ENCODE measurements around the gene CEBPB.

Gene CEBPB

GRCh38 chr20:50230871-50231560 lies 40.4 kb downstream of the CEBPB start:
- no peak for TF ChIP-seq CTCF (IDR thresholded peaks at IDR 0.05; ENCODE audit: insufficient read depth, low read length, missing control alignments)
- no peak overlapping the region for H3K4me3 ChIP-seq (ENCODE audit: low read depth, low read length)
- ChIA-PET CTCF (no interaction called here), POLR2A (no interaction called here)
- DNase-seq (ENCODE audit: low read depth, low spot score), result no peak

- DNase-seq (ENCODE audit: low read depth, low spot score), result no peak
- no peak for TF ChIP-seq CTCF (IDR thresholded peaks at IDR 0.05; ENCODE audit: insufficient read depth, low read length, missing control alignments)
- CTCF ChIA-PET, result no interaction called here
- H3K4me3 ChIP-seq (ENCODE audit: low read depth, low read length), result no peak overlapping the region
- POLR2A ChIA-PET, result no interaction called here
These were observed 41.2 kb downstream of the CEBPB start for GRCh38 chr20:50231854-50232253.

- ChIA-PET POLR2A (no interaction called here), CTCF (no interaction called here)
- no peak for TF ChIP-seq CTCF (IDR thresholded peaks at IDR 0.05; ENCODE audit: insufficient read depth, low read length, missing control alignments)
- DNase-seq (ENCODE audit: low read depth, low spot score), result no peak
- no peak overlapping the region for H3K4me3 ChIP-seq (ENCODE audit: low read depth, low read length)
These were observed 42.2 kb downstream of the CEBPB start for GRCh38 chr20:50232651-50233324.

GRCh38 chr20:50233325-50234212 lies 42.9 kb downstream of the CEBPB start:
- POLR2A ChIA-PET, result no interaction called here
- no peak for DNase-seq (ENCODE audit: low read depth, low spot score)
- H3K4me3 ChIP-seq (ENCODE audit: low read depth, low read length), result no peak overlapping the region
- CTCF ChIA-PET, result no interaction called here
- TF ChIP-seq CTCF (IDR thresholded peaks at IDR 0.05; ENCODE audit: insufficient read depth, low read length, missing control alignments), result no peak

- TF ChIP-seq CTCF (IDR thresholded peaks at IDR 0.05; ENCODE audit: insufficient read depth, low read length, missing control alignments), result no peak
- POLR2A ChIA-PET, result no interaction called here
- H3K4me3 ChIP-seq (ENCODE audit: low read depth, low read length), result no peak overlapping the region
- no peak for DNase-seq (ENCODE audit: low read depth, low spot score)
- CTCF ChIA-PET, result no interaction called here
These were observed 43.7 kb downstream of the CEBPB start for GRCh38 chr20:50234288-50234687.

- POLR2A ChIA-PET, result no interaction called here
- H3K4me3 ChIP-seq (ENCODE audit: low read depth, low read length), result no peak overlapping the region
- CTCF ChIA-PET, result no interaction called here
- TF ChIP-seq CTCF (IDR thresholded peaks at IDR 0.05; ENCODE audit: insufficient read depth, low read length, missing control alignments), result no peak
- no peak for DNase-seq (ENCODE audit: low read depth, low spot score)
These were observed 46.7 kb downstream of the CEBPB start for GRCh38 chr20:50237349-50237748.

All from AG04449 (cell line).